DMS114 treated with DMSO at 0.1 percent for 48 hours (cell line): ENCODE results near the gene WBP2NL.

ENCODE experiments used
- DNase-seq: peaks from one replicate; lab custom pipeline; 2025; ENCODE audit not compliant: unreplicated experiment; lab: John Stamatoyannopoulos, UW

WBP2NL gene

DNA sequence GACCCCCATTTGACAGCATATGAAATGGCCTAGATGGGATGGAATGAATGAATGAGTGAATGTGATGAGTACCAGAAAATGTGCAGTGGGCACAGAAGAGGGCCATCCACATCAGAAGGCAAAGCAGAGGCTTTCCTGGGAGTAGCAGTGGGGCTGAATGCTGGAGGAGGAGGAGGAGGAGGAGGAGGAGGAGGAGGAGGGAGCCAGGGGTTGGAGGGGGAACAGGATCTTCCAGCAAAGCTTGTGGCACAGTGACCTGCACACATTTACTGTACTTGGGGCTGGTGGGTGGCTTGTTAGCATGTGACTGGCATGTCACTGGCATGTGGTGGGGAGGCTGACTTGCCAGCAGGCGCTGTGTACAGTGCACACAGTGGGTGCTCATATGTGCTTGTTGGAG is 19.9 kb upstream of the WBP2NL start:
- DNase-seq, result no peak

DNA sequence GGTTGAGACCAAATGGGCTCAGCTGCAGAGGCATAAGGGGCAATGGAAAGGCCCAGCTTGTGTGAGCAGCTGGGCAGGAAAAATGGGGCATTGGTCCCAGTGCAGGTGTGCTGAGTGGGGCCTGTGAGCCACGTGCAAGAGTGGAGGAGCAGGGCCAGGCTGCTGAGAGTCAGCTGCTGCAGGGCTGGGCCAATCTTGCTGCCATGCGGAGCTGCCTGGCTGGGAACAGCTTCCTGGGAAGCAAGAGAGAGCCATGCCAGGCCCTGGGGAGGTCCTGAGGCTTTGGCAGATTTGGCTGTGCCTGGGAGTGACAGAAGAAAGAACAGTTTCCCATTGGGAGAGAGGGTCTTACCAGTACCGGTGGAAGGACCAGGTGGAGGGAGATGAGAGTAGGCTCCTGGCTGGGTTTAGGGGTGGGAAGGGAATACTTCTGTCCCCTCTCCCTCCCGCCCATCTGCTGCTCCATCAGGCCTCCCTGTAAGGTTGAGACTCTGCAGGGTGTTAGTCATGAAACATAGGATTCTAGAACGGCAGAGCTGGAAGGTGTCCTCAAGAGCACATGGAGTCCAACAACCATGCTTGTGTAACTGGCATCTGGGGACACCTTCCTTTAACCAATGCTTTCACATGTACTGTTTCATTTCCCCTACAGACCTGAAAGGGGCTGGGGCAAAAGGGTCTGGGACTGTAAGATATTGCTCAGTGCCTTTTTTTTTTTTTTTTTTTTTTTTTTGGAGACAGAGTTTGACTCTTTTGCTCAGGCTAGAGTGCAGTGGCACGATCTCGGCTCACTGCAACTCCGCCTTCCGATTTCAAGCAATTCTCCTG is 19.0 kb upstream of the WBP2NL start:
- DNase-seq, result no peak

DNA sequence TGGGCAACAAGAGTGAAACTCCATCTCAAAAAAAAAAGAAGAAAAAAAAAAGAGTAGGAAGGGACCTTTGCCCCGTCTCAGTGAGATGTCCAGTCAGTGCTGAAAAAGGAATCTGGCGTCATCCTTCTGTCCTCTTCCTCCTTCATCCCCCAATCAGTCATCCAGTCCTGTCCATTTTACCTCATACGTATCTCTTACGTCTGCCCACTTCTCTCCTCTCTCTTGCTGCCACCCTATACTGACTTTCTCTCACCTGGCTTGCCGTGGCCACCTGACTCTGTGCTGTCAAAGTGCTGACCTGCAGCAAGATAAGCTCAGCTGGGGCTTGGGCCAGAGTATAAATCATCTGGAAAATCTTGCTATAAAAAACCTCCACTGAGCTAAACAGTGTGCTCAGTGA is 15.7 kb upstream of the WBP2NL start:
- DNase-seq, result no peak

DNA sequence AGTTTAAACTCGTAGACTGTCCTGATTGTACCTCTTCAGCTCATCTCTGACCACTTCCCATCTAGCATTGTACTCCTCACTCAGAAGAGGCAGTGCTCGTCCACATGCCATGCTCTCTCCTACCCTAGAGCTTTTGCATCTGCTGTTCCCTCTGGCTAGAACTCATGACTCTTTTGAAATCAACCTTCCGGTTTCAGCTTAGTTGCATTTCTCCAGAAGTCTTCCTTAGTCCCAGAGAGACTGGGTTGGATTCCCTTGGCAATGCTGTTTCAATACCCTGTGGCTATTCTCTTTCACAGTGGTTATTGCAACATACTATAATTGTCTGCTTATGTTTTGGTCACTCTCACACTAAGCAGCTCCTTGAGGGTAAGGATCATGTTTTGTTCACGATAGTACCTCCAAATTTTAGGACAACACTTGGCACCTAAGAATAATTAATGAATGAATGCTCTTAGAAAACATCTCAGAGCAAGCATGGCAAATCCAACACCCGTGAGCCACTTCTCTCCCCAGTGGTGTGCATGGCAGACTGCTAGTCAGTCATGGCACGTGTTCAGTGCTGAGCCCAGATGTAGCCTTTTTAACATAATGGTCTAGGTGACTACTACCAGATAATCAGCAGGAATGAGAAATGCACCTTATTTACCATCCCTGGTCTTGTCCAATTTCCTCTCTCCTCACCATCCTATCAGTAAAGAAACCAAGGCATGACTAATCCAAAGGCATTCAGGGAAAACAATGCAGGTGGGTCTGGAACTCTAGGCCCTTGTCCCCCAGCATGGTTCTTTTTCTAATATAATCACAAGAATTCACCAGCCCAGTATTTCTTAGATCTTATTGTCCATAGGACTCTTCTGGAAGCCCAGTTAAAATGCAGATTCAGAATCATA is 14.8 kb upstream of the WBP2NL start:
- no peak for DNase-seq

DNA sequence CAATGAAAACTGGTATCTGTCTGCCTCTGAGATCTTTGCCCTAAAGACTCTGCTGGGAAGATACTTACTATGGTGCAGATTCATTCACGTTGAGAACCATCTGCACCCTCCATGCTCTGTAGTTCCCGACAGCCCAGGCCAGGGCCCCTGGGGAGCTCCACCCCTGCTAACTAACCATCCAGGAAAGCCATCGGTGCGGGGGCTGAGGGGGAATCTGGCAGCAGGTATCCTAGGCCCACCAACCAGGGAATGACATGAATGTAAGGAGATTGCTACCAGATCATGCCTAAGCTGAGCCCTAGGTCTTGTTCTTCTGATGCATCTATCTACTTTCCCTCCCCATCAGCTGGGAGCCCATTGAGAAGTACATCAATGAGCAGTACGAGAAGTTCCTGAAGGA is 11.3 kb upstream of the WBP2NL start:
- DNase-seq, result no peak

DNA sequence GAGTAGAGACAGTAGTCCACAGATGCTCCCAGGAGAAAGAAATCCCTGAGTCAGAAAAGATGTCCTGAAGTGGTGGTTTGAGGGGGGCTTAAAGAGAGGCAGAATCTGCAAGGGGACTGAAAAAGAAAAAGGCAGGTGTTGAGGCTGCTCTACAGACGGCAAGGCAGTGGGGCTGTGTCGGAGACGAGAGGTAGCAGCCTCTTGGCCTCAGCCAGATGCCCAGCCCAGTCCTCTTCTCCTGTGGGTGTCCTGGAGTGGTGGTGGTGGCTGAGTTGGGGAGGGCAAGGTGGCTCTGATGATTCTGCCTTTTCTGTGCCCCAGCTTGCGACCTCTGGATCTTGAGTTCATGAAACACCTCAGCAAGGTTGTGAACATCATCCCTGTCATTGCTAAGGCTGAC is 9.3 kb upstream of the WBP2NL start:
- DNase-seq, result no peak

DNA sequence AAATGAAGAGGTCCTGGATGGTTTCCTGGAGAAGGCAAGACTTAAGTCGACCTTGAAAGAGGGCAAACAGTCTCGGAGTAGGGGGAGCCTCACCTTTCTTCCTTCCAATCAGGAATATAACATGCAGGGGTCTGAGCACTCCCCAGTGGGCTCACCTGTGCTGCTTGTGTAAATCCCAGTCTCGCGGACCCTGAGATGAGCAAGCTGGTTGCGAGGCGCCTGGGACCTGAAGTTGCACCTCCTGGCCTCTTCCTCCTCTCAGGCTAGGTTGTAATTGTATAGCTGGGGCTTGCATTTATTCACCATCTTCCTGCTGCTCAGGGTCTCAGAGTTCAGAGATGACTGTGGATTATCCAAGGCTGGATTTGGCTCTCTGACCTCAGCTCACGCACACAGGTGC is 7.5 kb upstream of the WBP2NL start:
- no peak for DNase-seq

DNA sequence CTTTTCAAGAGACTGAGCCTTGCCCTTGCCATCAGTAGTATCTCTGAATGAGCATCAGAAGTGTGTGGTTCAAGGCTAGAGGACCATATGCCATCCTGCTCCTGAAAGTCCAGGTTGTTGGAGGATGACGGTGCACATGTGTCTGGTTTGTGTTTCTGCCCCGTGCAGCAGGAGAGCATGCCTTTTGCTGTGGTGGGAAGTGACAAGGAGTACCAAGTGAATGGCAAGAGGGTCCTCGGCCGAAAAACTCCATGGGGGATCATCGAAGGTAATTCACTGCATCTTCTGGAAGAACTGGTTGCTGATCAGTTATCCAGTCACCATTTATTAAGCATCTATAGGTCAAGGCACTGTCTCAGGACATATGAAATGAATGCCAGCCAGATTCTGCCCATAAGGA is 6.1 kb upstream of the WBP2NL start:
- no peak for DNase-seq

DNA sequence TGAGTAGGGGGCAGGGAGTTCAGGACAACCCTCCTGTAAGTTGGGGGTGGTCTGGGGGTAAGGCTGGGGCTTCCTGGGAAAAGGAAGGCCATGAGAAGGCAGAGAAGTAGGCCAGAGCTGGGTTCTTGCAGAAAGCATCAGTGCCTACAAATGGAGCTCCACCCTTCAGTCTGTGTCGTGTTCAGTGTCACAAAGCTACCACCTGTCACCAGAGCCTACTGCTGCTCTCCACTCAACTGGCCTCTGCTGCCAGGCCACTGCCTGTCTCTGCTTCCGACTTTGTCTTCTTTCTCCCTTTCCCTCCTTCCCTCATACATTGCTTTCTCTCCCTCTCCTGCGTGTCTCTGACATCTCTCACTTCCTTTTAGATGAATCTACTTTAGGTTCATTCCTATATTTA is 3.4 kb upstream of the WBP2NL start:
- no peak for DNase-seq

DNA sequence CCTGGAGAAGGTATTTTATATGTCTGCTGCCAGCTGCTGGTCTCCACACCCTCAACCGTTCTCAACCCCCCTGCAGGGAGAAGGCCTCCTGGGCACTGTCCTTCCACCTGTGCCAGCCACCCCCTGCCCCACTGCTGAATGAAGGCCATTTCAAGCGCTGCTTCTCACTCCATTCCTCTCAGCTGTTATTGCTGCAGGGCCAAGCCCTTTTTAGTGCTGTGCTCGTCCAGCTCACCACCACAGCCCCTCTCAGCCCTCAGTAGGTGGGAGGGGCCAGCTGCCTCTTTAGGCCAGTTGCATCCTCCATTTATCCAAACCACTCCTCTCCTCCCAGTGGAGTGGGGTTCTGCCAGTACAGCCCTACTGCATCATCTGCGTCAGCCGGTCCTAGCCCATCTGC is 1.8 kb upstream of the WBP2NL start:
- DNase-seq, result no peak

DNA sequence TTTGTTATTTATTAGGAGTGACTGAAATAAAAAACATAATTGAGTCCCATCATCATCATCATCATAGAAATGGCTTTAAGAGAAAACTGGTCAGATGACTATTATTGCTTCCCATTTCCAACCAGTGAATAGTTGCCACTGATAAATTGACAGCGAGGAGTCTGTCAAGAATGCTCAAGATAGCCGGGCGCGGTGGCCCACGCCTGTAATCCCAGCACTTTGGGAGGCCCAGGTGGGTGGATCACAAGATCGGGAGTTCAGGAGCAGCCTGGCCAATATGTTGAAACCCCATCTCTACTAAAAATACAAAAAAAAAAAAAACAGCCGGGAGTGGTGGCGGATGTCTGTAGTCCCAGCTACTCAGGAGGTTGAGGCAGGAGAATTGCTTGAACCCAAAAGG is 1.9 kb downstream of the WBP2NL start:
- DNase-seq, result no peak

DNA sequence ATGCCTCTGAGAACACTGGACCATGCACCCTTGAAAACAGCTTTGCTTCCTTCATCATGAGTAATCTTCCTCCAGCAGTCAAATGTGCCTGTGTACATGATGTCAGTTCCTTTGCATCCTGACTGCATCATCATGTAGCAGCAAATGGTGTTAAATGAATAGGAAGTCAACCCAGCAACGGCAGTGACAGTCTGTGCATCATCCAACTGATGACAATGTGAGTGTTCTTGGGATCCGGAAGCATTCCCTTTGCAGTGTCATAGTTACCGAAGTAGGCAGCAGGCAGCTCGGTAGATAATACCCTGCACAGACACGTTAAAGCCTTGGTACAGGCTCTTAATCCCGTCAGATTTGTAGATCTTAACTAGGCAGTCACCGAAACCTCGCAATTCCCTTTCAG is 2.5 kb downstream of the WBP2NL start:
- no peak for DNase-seq

DNA sequence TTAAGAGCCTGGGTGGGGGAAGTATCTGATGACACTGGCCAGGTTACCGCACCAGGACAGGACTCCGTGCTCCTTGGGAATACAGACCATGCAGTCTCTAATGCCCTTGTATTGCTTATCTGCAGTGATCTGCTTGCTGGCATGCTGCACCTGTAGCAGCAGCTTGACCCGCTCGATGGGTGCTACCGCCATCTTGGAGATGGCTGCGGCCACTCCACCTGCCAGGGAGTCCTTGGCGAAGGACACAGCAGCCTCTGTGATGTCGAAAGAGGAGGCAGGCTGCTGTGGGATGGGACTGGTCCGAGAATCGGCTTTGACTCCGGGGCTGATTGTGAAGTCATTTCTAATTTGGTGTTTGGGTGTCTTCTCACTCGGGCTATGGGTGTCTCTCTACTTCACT is 3.1 kb downstream of the WBP2NL start:
- no peak for DNase-seq

DNA sequence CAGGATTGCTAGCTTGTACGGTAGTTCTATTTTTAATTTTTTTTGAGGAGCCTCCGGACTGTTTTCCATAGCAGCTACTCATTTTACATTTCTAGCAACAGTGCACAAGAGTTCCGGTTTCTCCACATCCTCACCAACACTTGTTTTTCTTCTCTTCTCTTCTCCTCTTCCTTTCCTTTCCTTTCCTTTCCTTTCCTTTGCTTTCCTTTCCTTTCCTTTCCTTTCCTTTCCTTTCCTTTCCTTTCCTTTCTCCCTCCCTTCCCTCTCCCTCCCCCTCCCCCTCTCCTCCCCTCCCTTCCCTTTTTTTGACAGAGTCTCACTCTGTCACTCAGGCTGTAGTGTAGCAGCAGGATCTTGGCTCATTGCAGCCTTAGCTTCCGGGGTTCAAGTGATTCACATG is 9.3 kb downstream of the WBP2NL start:
- no peak for DNase-seq

DNA sequence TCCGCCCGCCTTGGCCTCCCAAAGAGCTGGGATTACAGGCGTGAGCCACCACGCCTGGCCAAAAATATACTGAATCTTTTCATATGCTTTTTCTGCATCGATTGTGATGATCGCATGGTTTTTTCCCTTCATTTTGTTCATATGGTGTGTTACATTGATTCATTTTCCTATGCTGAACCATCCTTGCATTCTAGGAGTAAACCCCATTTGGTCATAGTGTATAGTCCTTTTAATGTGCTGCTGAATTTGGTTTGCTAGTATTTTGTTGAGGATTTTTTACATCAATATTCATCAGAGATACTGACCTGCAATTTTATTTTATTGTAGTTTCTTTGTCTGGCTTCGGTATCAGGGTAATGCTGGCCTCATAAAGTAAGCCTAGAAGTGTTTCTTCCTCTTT is 12.2 kb downstream of the WBP2NL start:
- no peak for DNase-seq

DNA sequence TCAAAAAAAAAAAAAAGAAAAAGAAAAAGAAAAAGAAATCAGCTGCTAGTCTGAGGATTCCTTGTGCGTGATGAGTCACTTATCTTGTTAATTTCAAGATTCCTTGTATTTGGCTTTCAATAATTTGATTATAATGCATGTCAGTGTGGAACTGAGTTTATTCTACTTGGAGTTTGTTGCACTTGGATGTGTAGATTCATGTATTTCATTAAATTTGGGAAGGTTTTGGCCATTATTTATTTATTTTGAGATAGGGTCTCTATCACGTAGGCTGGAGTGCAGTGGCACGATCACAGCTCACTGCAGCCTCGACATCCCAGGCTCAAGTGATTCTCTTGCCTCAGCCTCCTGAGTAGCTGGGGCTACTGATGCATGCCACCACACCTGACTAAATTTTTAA is 14.8 kb downstream of the WBP2NL start:
- no peak for DNase-seq

DNA sequence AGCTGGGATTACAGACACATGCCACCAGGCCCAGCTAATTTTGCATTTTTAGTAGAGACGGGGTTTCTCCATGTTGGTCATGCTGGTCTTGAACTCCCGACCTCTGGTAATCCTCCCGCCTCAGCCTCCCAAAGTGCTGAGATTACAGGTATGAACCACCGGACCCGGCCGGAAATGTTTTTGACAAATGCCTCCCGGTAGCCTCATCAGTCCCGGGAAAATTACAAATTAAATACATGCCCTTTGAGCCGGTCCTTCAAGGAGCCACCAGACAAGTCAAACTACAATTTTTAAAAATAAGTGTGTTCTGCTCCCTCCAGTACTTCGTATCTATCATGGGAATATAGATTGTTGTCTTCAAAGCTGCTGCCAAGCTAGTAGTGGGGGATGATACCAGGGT is 17.5 kb downstream of the WBP2NL start:
- no peak for DNase-seq

DNA sequence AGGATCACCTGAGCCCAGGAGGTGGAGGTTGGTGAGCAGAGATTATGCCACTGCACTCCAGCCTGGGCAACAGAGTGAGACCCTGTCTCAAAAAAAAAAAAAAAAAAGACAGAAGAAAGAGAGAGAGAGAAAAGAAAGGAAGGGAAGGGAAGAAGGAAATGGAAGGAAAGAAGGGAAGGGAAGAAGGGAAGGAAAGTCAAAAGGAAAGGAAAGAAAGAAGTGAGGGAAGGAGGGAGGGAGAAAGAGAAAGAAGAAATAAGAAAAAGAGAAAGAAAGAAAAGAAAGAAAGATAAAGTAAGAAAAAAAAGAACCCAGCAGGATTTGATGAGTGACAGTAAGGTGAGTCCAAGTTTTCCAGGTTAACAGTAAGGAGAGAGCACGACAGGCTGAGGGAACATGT is 19.6 kb downstream of the WBP2NL start:
- no peak for DNase-seq

DNA sequence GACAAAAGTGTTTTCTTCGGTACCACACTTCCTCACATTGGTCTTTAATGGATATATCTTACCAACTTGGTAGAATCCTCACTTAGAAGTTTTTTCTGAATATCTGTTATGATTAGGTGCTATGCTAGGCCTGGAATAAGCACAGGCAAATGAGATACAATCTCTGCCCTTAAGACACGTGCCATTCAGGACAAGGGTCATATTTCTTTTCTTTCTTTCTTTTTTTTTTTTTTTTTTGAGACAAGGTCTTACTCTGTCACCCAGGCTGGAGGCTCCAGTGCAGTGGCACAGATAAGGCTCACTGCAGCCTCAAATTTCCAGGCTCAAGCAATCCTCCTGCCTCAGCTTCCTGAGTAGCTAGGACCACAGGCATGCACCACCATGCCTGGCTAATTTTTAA is 23.0 kb downstream of the WBP2NL start:
- DNase-seq, result no peak

DNA sequence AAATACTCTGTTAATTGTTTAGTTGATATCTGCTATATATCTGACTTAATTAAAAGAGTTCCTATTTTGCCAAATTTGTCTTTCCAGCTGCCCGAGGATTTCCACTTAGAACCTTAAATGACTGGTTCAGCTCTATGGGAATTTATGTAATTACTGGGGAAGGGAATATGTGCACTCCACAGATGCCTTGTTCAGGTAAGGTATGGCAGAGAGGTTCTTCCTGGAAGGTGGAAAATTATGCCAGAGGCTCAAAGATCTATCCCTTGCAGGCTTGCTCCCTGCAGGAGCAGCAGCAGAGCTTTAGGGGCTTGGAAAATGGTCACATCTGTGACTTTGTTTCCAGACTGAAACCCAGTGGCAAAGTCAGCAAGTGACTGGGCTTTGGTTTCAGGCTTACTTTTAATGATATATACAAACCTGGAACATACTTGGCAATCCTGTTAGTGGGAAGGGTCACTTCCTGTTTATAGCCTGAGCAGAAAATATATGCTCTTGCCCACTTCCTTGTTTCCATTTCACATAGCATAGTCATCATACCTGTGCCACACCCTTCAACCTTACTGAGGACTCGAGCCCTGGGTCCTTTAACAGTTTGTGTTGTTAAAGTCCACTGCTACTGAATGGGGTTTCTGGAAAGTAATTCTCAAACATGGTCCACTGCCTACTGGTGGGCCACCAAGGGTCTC is 23.7 kb downstream of the WBP2NL start:
- DNase-seq, result no peak

DNA sequence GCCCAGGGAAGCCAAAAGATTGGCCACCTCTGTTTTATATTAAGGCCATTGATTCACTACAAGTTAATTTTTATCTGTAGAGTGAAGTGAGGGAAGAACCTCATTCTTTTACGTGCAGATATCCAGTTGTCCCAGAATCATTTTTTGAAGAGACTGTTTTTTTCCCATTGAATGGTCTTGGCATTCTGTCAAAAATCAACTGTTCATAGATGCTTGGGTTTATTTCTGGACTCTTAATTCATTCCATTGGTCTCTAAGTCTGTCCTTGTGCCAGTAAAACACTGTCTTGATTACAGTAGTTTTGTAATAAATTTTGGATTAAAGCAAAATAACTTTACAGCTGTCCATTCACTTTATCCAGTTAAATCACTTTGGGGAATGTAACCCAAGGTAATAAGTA is 26.8 kb downstream of the WBP2NL start:
- no peak for DNase-seq

DNA sequence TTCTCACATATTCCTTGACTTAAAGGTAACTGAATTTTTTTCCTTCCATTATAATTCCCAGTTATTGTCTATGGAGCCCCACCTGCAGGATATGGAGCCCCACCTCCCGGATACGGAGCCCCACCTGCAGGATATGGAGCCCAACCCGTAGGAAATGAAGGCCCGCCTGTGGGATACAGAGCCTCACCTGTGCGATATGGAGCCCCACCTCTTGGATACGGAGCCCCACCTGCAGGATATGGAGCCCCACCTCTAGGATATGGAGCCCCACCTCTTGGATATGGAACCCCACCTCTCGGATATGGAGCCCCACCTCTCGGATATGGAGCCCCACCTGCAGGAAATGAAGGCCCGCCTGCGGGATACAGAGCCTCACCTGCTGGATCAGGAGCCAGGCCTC is 28.1 kb downstream of the WBP2NL start:
- DNase-seq, result no peak
